GM18517 (cell line): ENCODE data around the gene ARHGEF38.
"Not testable (repeated sequence)": the region's sequence is repeated elsewhere in the genome, so short reads cannot be mapped to it uniquely, and the experiment has no call there.

Experiments used
- ATAC-seq: cut with Tn5 transposase; IDR thresholded peaks from one replicate; pipeline ENCODE4 v1.9.1; 2021; ENCODE audit warnings: mild to moderate bottlenecking, moderate library complexity; ENCODE audit not compliant: unreplicated experiment

Gene ARHGEF38

GRCh38 chr4:105644257-105644656, 91.8 kb downstream of the ARHGEF38 start:
- ATAC-seq = no peak

- no peak for ATAC-seq
These were observed 93.0 kb downstream of the ARHGEF38 start for GRCh38 chr4:105645440-105645839.

- ATAC-seq = no peak
These were observed 97.8 kb downstream of the ARHGEF38 start for GRCh38 chr4:105650190-105650589.

- no peak for ATAC-seq
These were observed 99.5 kb downstream of the ARHGEF38 start for GRCh38 chr4:105651884-105652283.

DNA sequence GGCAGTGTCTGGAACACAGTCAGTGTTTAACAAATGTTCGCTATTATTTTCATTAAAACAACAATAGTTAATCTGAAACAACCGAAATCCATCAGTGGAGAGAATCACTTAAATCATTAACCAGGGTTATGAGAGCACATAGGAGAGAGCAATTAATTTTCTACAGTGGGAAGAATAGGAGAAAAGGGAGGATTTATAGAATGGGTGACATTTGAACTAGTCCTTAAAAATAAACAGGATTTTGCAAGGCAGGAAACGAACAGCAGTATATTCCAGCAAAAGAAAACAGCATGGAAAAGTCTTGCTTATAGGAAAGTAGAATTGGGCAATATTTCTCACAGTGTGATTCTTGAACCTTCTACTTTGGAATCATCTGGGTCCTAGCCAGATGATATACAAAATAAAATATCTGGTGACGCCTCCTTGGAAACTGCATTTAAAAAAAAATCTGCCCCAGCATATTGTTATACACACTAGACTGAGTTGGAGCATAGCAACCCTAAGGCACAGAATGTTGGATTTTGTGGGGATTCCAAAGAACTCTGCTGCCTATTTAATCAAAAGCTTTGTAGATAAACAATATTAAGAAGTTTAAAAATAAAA, 100.0 kb downstream of the ARHGEF38 start:
- ATAC-seq = no peak

- no peak for ATAC-seq
These were observed 104.8 kb downstream of the ARHGEF38 start for GRCh38 chr4:105657117-105657765.

GRCh38 chr4:105659190-105659589, 106.8 kb downstream of the ARHGEF38 start:
- no peak for ATAC-seq

DNA sequence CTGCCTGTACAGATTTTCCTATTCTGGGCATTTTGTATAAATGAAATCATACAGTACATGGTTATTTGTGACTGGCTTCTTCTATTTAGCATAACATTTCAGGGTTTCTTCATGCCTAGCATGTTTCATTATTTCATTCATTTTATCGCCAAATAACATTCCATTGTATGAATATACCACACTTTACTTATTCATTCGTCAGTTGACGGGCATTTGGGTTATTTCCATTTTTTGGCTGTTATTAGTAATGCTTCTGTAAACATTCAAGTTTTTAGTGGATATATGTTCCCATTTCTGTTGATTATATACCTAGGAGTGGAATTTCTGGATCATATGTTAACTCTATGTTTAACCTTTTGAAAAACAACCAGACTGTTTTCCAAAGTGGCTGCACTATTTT, 108.6 kb downstream of the ARHGEF38 start:
- no peak for ATAC-seq

DNA sequence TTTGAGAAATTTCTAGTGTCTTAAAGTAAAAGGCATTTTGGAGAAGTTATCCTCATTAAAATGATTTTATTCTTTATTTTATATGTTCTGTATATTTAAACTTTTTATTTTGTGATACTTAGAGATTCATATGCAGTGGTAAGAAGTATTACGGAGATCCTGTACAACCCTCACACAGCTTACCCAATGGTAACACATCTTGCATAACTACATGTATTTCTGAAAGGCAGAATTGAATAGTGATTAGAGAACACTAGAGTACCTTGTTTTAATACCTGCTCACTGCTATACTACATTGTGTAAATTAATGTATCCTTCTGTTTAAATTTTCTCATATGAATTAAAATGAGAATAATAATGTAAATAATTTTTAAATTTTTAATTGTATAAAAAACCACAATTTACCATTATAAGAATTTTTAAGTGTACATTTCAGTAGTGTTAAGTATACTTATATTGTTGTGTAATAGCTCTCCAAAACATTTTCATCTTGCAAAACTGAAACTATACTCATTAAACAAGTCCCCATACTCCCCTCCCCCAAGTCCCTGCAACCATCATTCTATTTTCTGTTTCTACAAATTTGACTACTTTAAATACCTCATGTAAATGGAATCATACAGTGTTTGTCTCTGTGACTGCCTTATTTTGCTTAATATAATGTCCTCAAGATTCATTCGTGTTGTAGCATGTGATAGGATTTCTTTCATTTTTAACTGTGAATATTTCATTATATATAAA, 110.7 kb downstream of the ARHGEF38 start:
- ATAC-seq = no peak

- ATAC-seq = peak; percentile 70
These were observed 114.3 kb downstream of the ARHGEF38 start for GRCh38 chr4:105666693-105667092.

- ATAC-seq = no peak
These were observed 118.3 kb downstream of the ARHGEF38 start for GRCh38 chr4:105670684-105671083.

- ATAC-seq = no peak
These were observed 118.9 kb downstream of the ARHGEF38 start for GRCh38 chr4:105671301-105671700.

DNA sequence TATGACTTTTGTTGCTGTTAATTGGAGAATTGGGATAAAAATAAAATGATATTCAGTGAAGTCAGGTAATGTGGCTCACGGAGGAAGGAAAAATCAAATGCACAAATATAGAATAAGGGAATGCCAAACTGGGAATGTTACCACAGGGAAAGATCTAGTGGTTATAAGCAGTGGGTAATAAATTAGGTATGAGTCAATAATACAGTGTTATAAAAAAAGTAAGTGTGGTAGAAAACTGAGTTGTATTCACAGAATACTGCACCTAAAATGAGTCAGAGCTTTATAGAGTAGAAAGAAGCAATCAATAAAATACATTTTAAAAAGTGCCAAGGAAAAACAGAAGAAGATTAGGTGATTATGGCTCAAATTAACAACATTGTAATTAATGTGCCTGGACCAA, 121.6 kb downstream of the ARHGEF38 start:
- no peak for ATAC-seq

- ATAC-seq = no peak
These were observed 125.3 kb downstream of the ARHGEF38 start for GRCh38 chr4:105677709-105678108.

- no peak for ATAC-seq
These were observed 126.8 kb downstream of the ARHGEF38 start for GRCh38 chr4:105679186-105679585.

DNA sequence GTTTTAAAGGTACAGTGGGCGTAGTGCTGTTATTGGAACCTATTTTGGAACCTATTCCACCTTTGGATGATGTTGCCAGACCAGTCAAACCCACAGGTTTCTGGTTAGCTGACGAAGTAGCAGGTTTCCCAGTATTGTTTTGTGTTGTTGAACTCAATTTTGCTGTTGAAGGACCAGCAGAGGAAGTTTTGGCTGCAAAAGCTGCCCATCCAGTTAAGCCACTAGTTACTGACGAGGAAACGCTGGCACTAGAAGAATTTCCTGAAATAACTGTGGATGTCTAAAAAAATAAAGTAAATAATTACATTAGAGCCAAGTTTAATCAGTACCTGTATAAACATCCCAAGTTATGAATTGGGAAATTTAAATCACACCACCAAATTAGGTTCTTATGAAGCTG, 130.6 kb downstream of the ARHGEF38 start:
- ATAC-seq = no peak

DNA sequence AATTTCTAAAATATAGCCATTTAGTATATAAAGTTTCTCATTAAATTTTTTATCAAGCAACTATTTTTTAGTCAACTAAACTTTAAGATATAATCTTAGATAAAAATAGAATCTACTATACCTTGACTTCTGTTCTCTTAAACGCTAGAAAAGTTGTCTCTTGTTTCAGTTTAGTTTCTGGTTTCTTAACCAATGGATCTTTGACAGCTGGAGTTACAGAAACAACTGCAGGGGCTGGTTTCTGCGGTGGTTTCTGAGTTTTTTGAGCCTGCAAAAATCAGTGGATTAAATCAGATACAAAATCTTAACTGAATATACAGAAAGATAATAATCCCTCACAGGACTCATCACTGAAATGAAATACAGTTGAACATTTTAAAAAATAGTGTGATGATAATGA, 134.2 kb downstream of the ARHGEF38 start:
- ATAC-seq = no peak

GRCh38 chr4:105694812-105695211, 142.4 kb downstream of the ARHGEF38 start:
- not testable (repeated sequence) for ATAC-seq

- not testable (repeated sequence) for ATAC-seq
These were observed 143.4 kb downstream of the ARHGEF38 start for GRCh38 chr4:105695832-105696231.

- no peak for ATAC-seq
These were observed 146.2 kb downstream of the ARHGEF38 start for GRCh38 chr4:105698607-105699006.

DNA sequence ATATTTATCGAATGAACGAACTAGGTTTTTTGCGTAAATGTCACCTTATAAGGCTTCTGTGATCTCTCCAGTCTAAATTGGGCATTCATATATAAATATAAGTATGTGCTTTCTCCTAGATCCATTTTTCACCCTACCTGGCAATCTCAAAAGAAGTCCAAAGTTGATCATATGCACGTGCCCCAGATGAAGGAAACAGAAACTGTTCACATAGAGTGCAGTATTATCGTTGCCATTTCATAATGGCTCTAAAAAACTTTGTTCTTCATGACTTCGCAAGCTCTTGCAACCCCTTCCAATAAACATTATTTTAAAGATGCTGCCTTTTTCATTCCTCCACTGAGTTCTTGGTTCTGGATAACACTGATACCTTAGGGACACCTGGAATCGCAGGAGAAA, 155.4 kb downstream of the ARHGEF38 start:
- no peak for ATAC-seq
